Forelimb muscle (tissue), 1 donor: Measurements from ENCODE around the gene PRKD1. TPM values are rescaled to one million over a fixed set of nuclear protein-coding genes. Genes with fewer than 3 reads are reported as not detected.
"Not testable (repeated sequence)": the region's sequence is repeated elsewhere in the genome, so short reads cannot be mapped to it uniquely, and the experiment has no call there.

Experiments used
- DNase-seq: peaks from one replicate; pipeline ENCODE4 v3.0.0-alpha.2; 2013; ENCODE audit warnings: low read depth
- polyA plus RNA-seq: library from polyadenylated mRNA; unstranded; fragments of 120-200 nt; gene quantifications from one replicate; pipeline ENCODE4 v1.2.1, GENCODE V29; 2013; ENCODE audit not compliant: insufficient read length

PRKD1 gene
- polyA plus RNA-seq, 1 donor: 28.1 TPM

DNA sequence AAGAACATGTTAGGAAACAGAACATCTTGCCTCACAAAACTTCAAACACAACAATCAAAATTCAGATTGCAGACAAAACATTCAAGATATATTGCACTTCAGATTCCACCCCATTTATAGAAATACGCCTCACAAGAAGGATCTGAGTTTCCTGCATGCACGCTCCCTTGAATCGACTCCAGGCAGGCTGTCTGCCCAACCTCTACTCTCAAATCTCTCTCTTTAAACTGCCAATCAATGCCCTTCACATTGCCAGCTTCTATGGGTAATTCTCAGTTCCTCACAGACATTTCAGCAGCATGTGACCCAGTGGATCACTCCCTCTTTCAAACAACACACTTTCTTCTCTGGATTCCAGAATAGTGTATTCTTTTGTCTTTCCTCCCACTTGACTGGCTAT, 184.1 kb downstream of the PRKD1 start:
- no peak for DNase-seq

GRCh38 chr14:29741909-29742401, 185.7 kb downstream of the PRKD1 start:
- peak; percentile 31 for DNase-seq

DNA sequence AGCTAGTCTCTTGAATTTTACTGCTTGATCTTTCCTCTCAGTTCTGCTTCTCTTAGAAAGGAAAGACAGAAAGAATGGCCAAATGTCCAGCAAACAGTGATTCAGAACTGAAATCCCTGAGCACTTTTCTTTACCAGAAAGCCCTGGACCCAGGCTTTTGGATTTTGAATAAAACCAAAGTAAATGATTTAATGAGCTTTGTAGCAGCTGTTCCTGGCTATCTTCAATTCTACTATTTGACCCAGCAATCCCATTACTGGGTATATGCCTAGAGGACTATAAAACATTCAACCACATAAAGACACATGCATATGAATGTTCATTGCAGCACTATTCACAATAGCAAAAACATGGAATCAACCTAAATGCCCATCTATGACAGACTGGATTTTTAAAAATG, 187.2 kb downstream of the PRKD1 start:
- no peak for DNase-seq

DNA sequence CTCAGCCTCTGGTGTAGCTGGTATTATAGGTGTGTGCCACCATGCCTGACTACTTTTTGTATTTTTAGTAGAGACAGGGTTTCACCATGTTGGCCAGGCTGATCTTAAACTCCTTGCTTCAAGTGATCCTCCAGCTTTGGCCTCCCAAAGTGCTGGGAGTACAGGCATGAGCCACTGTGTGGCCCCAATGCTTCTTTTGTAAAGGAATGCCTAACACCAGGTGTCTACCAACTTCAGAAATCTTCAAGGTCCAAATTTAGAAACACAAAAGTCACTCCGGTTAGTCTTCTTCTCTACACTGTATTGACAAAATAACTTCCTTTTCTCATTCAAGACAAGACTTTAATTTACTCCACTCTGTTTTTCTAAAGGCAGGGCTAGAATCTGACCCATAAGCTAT, 188.7 kb downstream of the PRKD1 start:
- DNase-seq: no peak

GRCh38 chr14:29738056-29738455, 189.6 kb downstream of the PRKD1 start:
- DNase-seq: no peak

DNA sequence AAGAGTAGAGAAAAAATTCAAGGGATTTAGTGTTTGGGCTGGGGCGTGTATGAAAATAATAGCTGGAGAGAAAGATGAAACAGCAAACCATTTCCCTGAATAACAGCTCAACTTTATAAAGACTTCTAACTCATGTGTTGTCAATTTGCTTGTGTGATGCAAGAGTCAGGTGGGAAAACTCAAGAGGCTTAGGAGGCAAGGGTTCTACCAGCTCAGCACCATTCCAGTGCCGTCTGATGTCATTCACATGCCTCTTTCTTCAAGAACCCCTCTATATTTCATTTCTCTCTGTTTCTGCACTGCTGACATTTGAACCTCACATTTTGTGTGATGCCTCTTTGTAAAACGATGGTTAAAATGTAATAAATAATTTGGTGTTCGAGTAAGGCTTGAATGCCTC, 192.2 kb downstream of the PRKD1 start:
- DNase-seq: no peak

DNA sequence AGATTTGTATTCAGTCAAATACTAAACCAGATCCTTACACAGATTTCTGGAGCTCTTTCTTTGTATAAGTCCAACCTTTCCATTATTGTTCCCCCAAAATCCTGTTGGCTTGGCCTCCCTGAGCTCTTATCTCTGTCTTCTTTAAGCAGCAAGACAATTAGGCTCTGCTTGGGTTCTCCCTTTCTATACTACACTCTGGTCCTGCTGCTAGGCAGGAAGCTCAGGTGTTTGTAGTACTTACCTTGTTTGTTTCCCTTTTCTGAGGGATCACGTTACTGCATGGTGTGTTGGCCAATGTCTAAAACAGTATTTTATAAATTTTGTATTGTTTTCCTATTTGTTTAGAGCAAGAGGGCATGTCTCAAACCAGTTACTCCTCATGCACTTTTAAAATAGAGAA, 192.9 kb downstream of the PRKD1 start:
- DNase-seq: no peak

DNA sequence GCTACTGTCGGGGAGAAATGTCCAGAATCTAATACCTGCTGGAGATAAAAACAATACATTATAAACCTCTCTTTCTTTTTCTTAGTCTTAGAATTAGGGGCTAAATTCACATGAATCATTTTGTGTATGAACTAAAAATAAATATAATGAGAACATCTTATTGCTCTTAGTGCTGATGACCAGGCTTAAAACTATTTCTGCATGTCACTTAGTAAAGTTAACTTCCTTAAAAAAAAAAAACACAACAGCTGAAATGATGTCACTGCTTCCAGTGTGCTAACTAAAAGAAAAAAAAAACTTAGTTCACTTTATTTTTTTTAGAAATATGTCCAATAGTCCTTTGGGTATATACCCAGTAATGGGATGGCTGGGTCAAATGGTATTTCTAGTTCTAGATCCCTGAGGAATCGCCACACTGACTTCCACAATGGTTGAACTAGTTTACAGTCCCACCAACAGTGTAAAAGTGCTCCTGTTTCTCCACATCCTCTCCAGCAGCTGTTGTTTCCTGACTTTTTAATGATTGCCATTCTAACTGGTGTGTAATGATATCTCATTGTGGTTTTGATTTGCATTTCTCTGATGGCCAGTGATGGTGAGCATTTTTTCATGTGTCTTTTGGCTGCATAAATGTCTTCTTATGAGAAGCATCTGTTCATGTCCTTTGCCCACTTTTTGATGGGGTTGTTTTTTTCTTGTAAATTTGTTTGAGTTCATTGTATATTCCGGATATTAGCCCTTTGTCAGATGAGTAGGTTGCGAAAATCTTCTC, 200.9 kb downstream of the PRKD1 start:
- not testable (repeated sequence) for DNase-seq

- no peak for DNase-seq
These were observed 202.7 kb downstream of the PRKD1 start for GRCh38 chr14:29724991-29725390.

GRCh38 chr14:29722831-29723230, 204.8 kb downstream of the PRKD1 start:
- no peak for DNase-seq

- DNase-seq: no peak
These were observed 206.1 kb downstream of the PRKD1 start for GRCh38 chr14:29721586-29721985.

DNA sequence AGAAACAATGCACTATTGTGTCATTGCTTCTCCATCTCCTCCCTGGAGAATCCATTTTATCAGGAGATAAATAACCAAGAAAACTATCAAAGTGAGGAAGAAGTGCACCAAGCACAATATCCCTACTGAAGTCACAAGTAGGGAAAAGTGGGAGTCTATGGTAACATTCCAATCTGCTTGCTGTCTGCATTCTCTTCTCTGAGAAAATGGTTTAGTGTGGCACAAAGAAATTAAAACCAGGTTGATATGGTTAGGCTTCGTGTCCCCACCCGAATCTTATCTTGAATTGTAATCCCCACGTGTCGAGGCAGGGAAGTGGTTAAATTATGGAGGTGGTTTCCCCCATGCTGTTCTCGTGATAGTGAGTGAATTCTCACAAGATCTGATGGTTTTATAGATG, 209.7 kb downstream of the PRKD1 start:
- DNase-seq: no peak

DNA sequence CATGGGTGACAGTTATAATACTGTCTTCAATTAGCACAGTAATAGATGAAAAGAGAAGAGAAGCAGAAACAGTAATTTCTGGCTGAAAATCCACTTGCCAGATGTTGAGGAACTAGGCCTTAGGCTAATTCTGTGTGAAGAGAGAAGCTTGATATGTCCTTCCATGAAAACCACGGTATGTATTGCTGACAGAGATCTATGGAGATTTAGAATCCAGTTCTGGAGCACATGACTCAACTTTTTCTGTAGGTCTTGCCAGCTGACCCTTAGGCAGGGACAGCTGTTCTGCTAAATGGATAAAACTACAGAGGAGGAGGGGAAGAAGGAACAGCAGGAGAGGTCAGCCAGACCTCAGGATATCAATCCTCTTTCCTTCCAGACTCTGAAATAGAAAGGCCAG, 211.5 kb downstream of the PRKD1 start:
- DNase-seq: no peak

DNA sequence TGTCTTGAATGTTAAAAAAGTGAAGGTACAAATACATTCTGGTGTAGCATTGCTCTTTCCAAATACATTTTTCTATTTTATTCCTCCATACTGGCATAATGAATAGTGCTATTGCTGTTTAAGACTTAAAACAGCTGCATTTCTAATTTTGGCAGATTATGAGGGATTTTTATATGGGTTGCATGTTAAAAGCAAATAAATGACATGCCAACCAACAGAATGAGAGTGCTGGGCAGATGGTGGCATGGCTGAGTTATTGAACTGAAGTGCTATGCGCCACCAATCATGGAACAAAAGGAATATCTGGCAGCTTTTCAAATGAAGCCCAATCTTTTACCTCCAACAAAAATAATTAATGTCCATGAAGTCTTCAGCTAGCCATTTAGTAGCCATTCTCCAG, 215.0 kb downstream of the PRKD1 start:
- no peak for DNase-seq

GRCh38 chr14:29710015-29710414, 217.6 kb downstream of the PRKD1 start:
- no peak for DNase-seq

DNA sequence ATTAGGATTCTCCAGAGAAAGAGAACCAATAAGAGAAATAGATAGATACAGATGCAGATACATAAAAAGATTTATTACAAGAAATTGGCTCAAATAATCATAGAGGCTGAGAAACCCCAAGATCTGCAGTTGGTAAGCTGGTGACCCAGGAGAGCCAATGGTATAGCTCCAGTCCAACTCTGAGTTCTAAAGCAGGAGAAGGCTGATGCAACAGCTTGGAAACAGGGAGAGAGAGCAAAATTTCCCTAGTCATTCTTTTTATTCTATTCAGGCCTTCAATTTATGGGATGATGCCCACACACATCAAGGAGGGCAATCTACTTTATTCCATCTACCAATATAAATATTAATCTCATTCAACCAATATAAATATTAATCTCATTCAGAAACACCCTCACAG, 218.2 kb downstream of the PRKD1 start:
- DNase-seq: no peak

DNA sequence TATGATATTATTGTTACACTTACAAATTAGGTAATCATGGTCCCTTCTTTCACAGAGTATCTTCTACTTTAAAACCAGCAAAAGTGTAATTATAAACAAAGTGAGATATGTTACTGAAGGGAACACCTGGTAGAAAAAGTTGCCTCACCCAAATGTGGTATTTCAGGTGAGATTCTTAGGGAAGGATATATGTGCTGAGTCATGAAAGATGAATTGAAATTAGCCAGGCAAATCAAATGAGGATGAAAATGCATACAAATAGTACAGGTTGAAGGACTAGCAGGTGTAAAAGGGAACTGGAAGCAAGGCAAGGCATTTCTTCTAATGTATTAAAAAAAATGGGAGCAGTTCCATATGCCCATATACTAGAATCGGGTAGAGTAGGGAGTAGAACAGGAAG, 220.9 kb downstream of the PRKD1 start:
- no peak for DNase-seq

DNA sequence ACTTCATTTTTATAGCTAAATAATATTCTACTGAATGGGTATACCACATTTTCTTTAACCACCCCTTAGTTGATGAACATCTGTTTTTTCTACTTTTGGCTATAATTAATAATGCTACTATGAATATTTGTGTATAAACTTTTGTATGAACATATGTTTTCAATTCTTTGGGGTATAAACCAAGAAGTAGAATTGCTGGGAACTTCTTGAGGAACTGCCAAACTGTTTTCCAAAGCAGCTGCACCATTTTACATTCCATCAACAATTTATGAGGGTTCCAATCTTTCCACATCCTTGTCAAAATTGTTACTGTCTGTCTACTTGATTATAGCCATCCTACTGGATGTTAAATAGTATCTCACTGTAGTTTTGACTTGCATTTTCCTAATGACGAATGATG, 221.8 kb downstream of the PRKD1 start:
- DNase-seq: no peak

DNA sequence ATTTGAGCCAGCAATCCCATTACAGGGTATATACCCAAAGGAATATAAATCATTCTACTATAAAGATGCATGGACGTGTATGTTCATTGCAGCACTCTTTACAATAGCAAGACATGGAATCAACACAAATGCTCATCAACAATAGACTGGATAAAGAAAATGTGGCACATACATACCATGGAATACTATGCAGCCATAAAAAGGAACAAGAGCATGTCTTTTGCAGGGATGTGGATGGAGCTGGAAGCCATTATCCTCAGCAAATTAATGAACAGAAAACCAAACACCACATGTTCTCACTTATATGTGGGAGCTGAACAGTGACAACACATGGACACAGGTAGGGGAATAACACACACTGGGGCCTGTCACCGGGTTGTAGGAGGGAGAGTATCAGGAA, 238.1 kb downstream of the PRKD1 start:
- not testable (repeated sequence) for DNase-seq

- DNase-seq: no peak
These were observed 239.8 kb downstream of the PRKD1 start for GRCh38 chr14:29687866-29688265.

DNA sequence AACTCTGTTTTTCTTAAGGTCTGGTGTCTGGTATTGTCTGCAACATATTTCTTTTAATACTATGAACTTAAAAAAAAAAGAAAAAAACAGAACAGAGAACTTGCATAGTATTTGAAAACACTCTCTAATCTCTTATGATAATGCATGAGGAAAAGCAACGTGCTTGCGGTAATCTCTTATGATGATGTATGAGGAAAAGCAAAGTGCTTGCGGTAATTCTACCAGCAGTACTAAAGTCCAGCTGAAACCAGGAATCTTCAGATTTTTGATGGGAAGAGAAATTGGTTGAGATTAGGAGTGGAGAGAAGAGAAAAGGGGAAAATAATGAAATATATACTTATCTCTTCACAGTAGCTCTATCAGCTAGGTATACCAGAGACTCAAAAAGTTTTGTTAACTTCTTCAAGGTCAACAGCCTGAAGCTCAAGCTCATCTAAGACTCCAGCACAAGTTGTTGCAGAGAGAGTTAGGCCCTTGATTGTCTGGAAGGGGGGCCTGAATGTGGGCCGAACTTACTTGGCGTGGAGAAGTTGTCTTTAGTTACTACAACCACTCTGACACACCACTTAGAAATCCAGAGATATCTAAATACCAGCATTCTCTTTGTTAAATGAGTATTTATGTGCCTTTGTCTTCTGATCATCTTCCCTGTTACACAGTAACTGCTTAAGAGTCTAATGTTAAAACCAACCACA, 240.4 kb downstream of the PRKD1 start:
- no peak for DNase-seq

DNA sequence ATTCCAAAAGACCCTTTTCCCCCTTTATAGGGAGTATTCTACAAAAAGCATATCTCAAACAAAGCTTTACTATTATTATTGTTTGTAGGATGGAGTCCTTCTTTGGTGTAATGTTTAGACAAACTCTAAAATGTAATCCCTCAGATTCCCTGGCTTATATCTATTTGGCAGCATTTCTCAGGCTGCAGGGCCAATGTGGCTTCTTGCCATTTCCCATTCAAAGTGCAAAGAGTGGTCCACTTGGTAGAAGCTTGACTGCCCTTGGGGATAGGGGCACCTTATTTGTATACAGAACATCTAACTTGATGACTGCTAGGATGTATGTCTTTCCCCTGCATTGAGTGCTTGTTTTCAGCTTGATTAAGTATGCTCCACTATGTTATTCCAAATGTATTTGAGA, 242.7 kb downstream of the PRKD1 start:
- DNase-seq: no peak

GRCh38 chr14:29682789-29683188, 244.9 kb downstream of the PRKD1 start:
- DNase-seq: no peak
